A673 (cell line): ENCODE data around the gene PIK3AP1. TPM values are rescaled to one million over a fixed set of nuclear protein-coding genes. Genes with fewer than 3 reads are reported as not detected.

Experiments used
- BruUV-seq: library from RNA; stranded (reverse); fragments of 400-500 nt; replicated peaks from 2 replicates; lab custom pipeline; 2021; lab: Mats Ljungman, UMichigan
- CTCF ChIA-PET: fragments of 300-600 bp; sonication (Branson Sonifier 250); formaldehyde crosslinking; loops from one replicate; lab custom pipeline; 2022; ENCODE audit warnings: antibody characterized with exemption; lab: Charles Lee
- POLR2A ChIA-PET: fragments of 300-600 bp; sonication (Branson Sonifier 250); formaldehyde crosslinking; loops from one replicate; lab custom pipeline; 2022; ENCODE audit warnings: antibody characterized with exemption; ENCODE audit not compliant: low non-redundant PET; lab: Charles Lee
- DNase-seq: peaks from one replicate; pipeline ENCODE4 v3.0.0-alpha.2; 2015; ENCODE audit warnings: low spot score
- H3K27ac ChIP-seq: fragments of 200-600 bp; sonication (generic); 2 replicates; pipeline ENCODE4 v1.5.1; 2016; ENCODE audit warnings: mixed run types, low read depth, mild to moderate bottlenecking, mixed read lengths, antibody characterized with exemption, low read length; ENCODE audit not compliant: poor library complexity, severe bottlenecking
- H3K27me3 ChIP-seq: fragments of 200-600 bp; sonication (generic); replicated peaks from 2 replicates; pipeline ENCODE4 v1.6.1; 2017; ENCODE audit warnings: mixed run types, low read depth, mild to moderate bottlenecking, mixed read lengths, antibody characterized with exemption, low read length; ENCODE audit not compliant: insufficient read depth, poor library complexity
- H3K36me3 ChIP-seq: fragments of 200-600 bp; sonication (generic); 2 replicates; pipeline ENCODE4 v1.6.1; 2016; ENCODE audit warnings: mixed run types, mild to moderate bottlenecking, mixed read lengths, antibody characterized with exemption, low read length; ENCODE audit not compliant: insufficient read depth, poor library complexity, severe bottlenecking
- H3K4me1 ChIP-seq: fragments of 200-600 bp; sonication (generic); 2 replicates; pipeline ENCODE4 v1.6.1; 2017; ENCODE audit warnings: mixed run types, mild to moderate bottlenecking, mixed read lengths, antibody characterized with exemption, low read length; ENCODE audit not compliant: insufficient read depth, poor library complexity, severe bottlenecking
- H3K4me3 ChIP-seq: fragments of 200-600 bp; sonication (generic); 2 replicates; pipeline ENCODE4 v1.5.1; 2016; ENCODE audit warnings: low read depth, mixed run types, mild to moderate bottlenecking, mixed read lengths, low read length; ENCODE audit not compliant: poor library complexity, severe bottlenecking
- H3K9me3 ChIP-seq: fragments of 200-600 bp; sonication (generic); 2 replicates; pipeline ENCODE4 v1.6.1; 2016; ENCODE audit warnings: mixed run types, low read depth, mild to moderate bottlenecking, mixed read lengths, antibody characterized with exemption, low read length; ENCODE audit not compliant: poor library complexity, severe bottlenecking
- CTCF ChIP-seq: fragments of 300-800, 200-600 bp; sonication (generic); conservative IDR thresholded peaks from 2 replicates; pipeline ENCODE4 v1.5.1; 2017; ENCODE audit warnings: low read depth, mild to moderate bottlenecking, antibody characterized with exemption, low read length, moderate library complexity, mixed read lengths
- EZH2 ChIP-seq: fragments of 200-600 bp; sonication (generic); IDR thresholded peaks from 2 replicates; pipeline ENCODE4 v1.6.1; 2017; ENCODE audit warnings: borderline replicate concordance, low read depth, mild to moderate bottlenecking, mixed read lengths, antibody characterized with exemption, low read length; ENCODE audit not compliant: poor library complexity, severe bottlenecking
- intact Hi-C: fragments of 100-400 bp; cut with micrococcal nuclease; formaldehyde crosslinking; loops from one replicate; pipeline ENCODE4 v1.10.0; 2022; ENCODE audit not compliant: unreplicated experiment
- total RNA-seq: library from RNA; stranded (reverse); gene quantifications from 2 replicates; pipeline ENCODE4 v1.2.3, GENCODE V29; 2021

The PIK3AP1 gene
- total RNA-seq, 1 experiment from 2014 or later, result 0.24 TPM

GRCh38 chr10:96711048-96711728 is 9.1 kb downstream of the PIK3AP1 start:
- intact Hi-C loops, result no loop called here
- Histone ChIP-seq H3K27me3 (no peaks in the 10 kb centered on the region), H3K27ac (no peak overlapping the region), H3K9me3 (no peaks in the 10 kb centered on the region), H3K4me3 (no peak overlapping the region), H3K36me3 (no peaks in the 10 kb centered on the region), H3K4me1 (no peaks in the 10 kb centered on the region)
- CTCF ChIA-PET, result no interaction called here
- BruUV-seq, result no TSS peak
- DNase-seq, result no peak
- no peak for TF ChIP-seq CTCF
- no peak for TF ChIP-seq EZH2
- POLR2A ChIA-PET, result no interaction called here

GRCh38 chr10:96709525-96709924 is 10.8 kb downstream of the PIK3AP1 start:
- Histone ChIP-seq H3K9me3 (no peaks in the 10 kb centered on the region), H3K27ac (no peak overlapping the region), H3K4me1 (no peaks in the 10 kb centered on the region), H3K4me3 (no peak overlapping the region), H3K27me3 (no peaks in the 10 kb centered on the region), H3K36me3 (no peaks in the 10 kb centered on the region)
- BruUV-seq, result no TSS peak
- intact Hi-C loops, result no loop called here
- ChIA-PET POLR2A (no interaction called here), CTCF (no interaction called here)
- no peak for DNase-seq
- no peak for TF ChIP-seq CTCF
- TF ChIP-seq EZH2, result no peak

GRCh38 chr10:96708996-96709395 is 11.3 kb downstream of the PIK3AP1 start:
- intact Hi-C loops, result no loop called here
- Histone ChIP-seq H3K9me3 (no peaks in the 10 kb centered on the region), H3K4me1 (no peaks in the 10 kb centered on the region), H3K36me3 (no peaks in the 10 kb centered on the region), H3K4me3 (no peak overlapping the region), H3K27me3 (no peaks in the 10 kb centered on the region), H3K27ac (no peak overlapping the region)
- no TSS peak for BruUV-seq
- POLR2A ChIA-PET, result no interaction called here
- no peak for TF ChIP-seq EZH2
- TF ChIP-seq CTCF, result no peak
- no peak for DNase-seq
- CTCF ChIA-PET, result no interaction called here
